LNCaP clone FGC (cell line): ENCODE data around the gene CHI3L1.

Source experiments
- DNase-seq: peaks from one replicate; pipeline ENCODE4 v3.0.0-alpha.2; 2011; ENCODE audit warnings: low read depth
- H3K4me3 ChIP-seq: 2 replicates; pipeline ENCODE4 v1.5.1; 2011; ENCODE audit warnings: mild to moderate bottlenecking, low read depth, low read length, control low read depth
- TF ChIP-seq, protein P1 (sequence below): IDR thresholded peaks from 2 replicates; pipeline ENCODE4 v1.5.1; 2012; ENCODE audit warnings: mild to moderate bottlenecking; ENCODE audit not compliant: control insufficient read depth, insufficient read depth; ENCODE audit errors: extremely low read depth

The CHI3L1 gene

DNA sequence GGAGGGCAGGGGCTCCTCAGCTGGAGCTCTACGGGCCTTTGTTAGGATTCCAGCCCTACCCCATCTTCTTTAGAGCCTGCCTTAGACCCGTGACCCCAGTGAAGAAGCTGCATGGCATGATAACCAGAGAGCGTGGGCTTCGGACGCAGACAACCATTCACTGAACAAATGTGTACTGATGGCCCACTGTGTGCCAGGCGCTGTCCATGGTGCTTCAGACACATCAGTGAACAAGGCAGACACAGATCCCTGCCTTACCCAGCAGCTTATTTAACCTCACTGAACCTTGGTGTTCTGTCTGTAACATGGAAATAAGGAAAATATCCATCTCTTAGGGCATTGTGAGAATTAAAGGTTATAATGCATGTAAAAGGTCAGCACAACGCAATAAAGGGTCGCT, 33.4 kb upstream of the CHI3L1 start:
- no peak overlapping the region for H3K4me3 ChIP-seq
- TF ChIP-seq, protein P1, sequence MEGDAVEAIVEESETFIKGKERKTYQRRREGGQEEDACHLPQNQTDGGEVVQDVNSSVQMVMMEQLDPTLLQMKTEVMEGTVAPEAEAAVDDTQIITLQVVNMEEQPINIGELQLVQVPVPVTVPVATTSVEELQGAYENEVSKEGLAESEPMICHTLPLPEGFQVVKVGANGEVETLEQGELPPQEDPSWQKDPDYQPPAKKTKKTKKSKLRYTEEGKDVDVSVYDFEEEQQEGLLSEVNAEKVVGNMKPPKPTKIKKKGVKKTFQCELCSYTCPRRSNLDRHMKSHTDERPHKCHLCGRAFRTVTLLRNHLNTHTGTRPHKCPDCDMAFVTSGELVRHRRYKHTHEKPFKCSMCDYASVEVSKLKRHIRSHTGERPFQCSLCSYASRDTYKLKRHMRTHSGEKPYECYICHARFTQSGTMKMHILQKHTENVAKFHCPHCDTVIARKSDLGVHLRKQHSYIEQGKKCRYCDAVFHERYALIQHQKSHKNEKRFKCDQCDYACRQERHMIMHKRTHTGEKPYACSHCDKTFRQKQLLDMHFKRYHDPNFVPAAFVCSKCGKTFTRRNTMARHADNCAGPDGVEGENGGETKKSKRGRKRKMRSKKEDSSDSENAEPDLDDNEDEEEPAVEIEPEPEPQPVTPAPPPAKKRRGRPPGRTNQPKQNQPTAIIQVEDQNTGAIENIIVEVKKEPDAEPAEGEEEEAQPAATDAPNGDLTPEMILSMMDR: no peak
- DNase-seq: no peak

DNA sequence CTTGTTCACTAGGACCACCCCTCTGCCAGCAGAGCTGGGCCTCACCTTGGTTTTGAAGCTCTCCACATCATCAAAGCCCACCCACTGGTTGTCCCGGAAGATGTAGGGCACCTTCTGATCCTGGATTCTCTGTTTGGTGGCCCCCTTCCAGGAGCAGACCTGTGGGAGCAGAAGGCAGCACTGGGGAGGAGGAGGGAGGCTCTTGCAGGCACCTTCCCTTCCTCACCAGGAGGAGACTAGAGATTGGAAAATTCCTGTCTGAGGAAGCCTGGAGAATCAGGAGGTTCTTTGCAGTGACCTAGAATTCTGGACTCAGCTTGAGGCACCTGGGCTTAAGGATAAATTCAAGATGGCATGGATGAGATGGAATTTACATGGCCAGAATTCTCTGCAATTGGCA, 32.7 kb upstream of the CHI3L1 start:
- TF ChIP-seq, protein P1: no peak
- H3K4me3 ChIP-seq: no peak overlapping the region
- DNase-seq: no peak

DNA sequence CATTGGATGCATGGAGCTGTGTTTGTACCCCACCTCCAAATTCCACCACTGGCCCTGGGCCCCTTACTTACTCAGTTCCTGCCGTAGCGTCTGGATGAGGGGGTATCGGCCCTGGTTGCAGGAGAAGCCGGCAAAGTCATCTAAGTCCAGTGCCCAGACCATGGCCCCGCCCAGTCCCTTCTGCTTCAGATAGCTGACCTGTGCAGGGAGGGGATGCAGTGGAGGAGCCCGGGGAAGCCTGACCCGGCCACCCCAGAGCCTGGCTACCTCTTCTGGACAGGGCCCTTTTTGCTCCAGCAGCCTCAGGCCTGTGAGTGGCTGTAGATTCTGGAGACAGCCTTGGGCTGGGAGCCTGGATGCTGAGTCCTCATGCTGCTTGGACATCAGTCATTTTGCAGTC, 31.2 kb upstream of the CHI3L1 start:
- no peak overlapping the region for H3K4me3 ChIP-seq
- TF ChIP-seq, protein P1: no peak
- DNase-seq: no peak

DNA sequence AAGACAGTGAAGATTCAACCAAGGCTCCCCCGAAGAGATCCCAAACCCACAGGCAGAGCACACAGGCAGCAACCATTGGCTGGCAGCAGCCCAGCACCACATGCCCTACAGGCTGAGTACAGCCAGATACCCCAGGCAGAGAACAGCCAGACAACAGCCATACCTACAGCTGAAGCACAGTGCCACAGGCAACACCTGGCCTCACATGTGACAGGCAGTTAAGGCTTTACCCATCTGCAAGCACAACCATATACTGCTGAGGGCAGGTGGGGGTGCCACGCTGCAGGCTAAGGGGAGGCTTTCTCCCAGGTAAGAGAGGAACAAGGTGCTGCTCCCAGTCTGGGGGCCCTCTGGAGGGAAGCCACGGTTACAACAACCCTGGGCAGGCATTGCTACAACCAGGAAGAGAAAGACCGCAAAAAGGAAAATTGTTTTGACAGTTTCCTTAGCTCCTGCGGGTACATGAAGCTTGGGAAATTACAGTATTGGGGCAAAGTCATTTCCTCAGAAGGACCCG, 30.7 kb upstream of the CHI3L1 start:
- TF ChIP-seq, protein P1: no peak
- no peak for DNase-seq
- H3K4me3 ChIP-seq: no peak overlapping the region

DNA sequence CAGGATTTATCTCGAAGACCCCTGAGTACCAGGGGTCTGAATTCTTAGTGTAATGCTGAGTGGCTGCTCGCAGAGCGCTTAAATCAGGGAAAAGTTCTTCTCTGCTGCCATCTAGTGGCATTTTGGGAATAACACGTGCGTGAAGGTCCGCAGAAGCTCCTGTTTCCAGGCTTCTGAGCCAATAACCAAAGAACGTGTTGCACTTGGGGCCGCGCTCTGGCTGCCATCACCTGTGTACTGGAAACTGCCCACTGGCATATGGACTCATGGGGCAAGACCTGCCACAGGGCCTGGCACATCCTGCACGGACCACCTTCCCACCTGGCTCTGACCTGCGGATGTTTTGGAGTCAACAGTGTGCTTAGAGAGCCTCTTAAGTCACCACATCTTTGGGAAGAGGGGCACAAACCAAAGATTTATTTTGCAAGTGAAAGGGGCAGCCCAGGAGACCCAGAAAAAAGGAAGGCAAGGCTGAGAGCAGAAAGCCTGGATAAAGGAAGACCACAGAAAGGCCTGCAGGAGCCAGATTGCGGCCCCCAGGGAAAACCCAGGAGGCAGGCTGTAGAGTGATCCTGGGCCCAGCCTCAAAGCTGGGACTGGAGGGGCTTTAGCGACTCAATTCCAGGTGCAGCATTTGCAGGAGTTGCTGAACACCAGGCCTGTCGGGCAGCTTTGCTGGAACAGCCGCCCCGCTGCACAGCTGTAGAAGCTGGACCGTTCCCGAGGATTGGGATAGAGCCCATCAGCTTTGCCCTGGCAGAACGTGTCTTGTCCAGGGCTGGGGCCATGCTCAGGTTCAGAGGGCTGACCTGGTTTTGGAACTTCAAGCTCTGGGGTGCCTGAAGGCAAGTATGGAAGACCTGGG, 30.0 kb upstream of the CHI3L1 start:
- DNase-seq: peak; percentile 38
- no peak overlapping the region for H3K4me3 ChIP-seq
- TF ChIP-seq, protein P1: peak; percentile 78

DNA sequence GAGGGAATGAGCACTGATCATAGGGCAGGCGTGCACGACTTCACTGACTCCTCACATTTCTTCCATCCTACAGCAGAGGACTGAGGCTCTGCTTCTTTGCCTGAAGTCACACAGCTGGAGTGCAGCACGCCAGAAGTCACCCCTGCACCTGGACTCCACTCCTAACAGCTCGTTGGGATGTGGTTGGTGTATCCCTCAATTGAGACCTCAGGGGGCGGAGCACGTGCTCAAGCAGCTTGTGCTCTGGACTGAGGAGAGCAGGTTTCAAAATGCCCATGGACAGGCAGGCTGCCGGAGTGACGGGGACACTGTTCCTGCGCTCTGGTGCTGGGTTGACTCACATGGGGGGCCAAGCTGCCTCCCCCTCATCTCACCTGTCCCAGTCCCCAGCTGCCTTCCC, 29.1 kb upstream of the CHI3L1 start:
- no peak overlapping the region for H3K4me3 ChIP-seq
- TF ChIP-seq, protein P1: no peak
- DNase-seq: no peak
